GM19397 (cell line): ENCODE measurements around the gene CNOT3.

Experiments
- ATAC-seq: cut with Tn5 transposase; IDR thresholded peaks from one replicate; pipeline ENCODE4 v1.9.1; 2021; ENCODE audit warnings: mild to moderate bottlenecking, moderate library complexity; ENCODE audit not compliant: unreplicated experiment

The CNOT3 gene

DNA sequence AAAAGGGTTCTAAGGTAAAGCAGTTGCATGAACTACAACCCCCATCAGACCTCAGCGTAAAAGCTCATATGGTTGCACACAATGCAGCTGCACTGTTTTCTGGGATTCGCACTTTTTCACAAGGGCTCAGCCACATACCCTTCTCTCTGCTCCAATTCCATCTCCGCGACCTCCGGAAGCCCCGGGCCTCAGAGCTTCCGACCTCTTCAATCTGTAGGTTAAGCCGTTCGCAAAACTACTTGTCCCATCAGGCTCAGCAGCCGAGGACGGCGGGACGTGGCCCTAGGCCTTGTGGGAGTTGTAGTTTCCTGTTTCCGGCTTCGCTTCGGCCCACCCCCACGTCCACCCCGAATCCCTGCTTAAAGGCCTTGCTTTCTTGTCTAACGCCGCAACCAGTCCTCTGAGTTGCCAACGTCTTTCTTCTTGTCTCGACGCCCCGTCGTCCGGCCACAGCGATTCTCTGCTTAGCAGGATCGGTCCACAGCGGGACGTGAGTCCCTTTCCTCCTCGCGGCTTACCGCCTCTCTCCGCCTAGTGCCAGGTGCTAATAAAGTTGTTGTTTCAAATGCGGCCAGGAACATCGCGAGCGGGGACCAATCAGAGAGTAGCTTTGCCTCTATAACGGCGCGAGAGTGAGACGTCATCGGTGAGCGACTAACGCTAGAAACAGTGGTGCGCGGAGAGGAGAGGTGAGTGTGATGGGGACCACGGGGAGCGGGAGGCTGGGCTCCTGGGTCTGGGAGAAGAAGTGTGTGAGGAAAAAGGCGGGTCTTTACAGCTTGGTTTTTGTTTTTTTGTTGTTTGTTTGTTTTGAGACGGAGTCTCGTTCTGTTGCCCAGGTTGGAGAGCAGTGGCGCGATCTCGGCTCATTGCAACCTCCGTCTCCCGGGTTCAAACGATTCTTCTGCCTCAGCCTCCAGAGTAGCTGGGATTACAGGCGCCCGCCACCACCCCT, 22.2 kb upstream of the CNOT3 start, which contains the start of the genes PRPF31 and TFPT:
Gene PRPF31 (plus strand): TSS at position 646 of the 955 bp plus-strand sequence. CDS start 2,525 bp downstream, outside the sequence.
Gene TFPT (minus strand): TSS at position 549 of the 955 bp plus-strand sequence. CDS start 388 bp downstream, at position 161.
- peak; percentile 83 for ATAC-seq

DNA sequence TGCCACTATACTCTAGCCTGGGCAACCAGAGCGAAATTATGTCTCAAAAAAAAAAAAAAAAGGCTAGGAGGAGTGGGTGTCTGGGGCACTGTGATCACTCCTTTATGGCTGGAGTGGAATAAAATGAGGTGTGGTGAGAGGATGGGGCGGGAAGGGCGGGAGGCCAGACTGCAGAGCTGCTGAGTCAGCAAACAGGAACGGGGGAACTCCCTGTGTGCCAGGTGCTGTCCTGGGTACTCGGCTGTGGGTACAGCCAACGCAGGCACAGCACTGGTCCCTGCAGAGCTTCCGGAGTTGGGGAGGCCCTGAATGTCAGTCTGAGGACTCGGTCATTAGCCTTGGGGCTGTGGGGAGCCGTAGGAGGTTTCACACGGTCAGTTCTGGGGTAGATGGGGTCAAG, 16.3 kb upstream of the CNOT3 start:
- no peak for ATAC-seq

DNA sequence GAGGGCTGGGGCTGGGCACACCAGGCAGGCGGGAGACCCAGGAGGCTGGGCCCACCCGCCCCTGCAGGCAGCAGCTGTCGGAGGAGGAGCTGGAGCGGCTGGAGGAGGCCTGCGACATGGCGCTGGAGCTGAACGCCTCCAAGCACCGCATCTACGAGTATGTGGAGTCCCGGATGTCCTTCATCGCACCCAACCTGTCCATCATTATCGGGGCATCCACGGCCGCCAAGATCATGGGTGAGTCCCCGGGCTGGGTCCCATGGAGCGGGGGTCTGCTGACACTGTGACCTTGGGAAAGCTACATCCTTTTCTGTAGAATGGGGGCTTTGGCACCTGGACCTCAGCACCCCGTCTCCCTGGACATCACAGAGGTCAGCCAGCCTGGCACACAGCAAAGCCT, 13.9 kb upstream of the CNOT3 start:
- no peak for ATAC-seq

DNA sequence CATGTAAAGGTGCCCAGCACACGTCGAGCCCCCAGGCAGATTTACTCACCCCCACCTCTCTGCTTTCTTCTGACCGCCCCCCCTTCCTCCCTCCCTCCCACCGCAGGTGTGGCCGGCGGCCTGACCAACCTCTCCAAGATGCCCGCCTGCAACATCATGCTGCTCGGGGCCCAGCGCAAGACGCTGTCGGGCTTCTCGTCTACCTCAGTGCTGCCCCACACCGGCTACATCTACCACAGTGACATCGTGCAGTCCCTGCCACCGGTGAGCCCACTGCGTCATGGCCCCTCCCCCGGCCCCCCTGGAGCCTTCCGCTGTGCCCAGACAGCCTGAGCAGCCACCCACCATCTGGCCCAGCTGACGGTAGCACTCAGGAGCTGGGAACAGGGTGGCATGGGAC, 13.2 kb upstream of the CNOT3 start:
- ATAC-seq = no peak

DNA sequence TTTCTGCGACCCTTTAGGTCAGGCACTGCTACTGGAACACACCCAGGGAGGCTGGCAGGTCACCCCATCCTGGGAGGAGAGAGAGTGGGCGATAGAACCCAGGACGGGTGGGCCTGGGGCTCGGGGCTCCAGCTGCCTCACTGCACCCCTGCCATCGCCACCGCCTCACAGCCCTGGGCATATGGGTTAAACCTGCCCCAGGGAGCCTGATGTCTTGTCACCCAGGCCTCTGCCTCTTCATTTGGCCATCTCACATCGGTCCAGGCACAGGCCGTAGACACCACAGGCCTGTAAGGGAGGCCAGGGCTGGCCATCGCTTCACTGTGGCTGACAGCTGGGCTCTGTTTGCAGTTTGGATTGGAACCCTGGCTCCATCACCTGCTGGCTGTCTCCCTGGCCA, 11.8 kb upstream of the CNOT3 start:
- ATAC-seq = no peak

DNA sequence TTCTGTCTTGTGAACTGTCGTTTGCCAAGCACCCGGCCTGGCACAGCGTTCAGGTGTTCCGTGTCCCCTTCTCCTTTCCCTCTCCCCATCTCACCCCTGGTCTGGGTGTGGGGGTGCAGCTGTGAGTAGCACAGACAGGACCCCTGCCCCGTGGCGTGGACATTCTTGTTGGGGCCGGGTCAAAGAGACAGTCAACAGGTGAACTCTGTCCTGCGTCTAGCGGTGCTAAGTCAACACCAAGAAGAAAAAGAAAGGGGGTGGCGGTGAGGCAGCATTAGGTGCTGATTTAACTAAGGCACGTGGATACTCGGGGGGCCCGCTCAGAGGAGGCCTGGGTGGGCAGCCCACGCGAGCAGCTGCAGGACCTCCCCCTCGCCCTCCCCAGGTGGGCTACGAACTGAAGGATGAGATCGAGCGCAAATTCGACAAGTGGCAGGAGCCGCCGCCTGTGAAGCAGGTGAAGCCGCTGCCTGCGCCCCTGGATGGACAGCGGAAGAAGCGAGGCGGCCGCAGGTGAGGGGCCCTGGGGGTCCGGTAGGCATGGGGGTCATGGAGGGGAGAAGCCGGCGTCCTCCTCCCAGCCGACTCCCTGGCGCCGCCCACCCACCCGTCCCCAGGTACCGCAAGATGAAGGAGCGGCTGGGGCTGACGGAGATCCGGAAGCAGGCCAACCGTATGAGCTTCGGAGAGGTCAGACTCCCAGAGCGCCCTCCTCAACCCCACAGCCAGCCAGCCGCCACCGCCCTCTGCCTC, 9.7 kb upstream of the CNOT3 start:
- no peak for ATAC-seq

DNA sequence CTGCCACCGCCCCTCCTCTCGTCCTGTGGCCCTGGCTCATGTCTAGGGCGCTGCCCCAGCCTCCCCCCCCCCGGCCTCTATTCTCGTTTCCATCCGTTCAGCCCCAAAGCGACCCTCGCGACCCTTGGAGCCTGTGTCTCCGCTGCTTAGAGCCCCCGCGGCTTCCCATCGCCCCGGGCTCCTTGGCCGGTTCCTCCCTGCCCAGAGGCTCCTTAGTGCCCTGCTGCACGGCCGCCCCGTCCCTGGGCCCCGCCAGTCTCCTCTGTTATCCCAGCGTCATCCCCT, 9.2 kb upstream of the CNOT3 start:
- ATAC-seq = no peak

DNA sequence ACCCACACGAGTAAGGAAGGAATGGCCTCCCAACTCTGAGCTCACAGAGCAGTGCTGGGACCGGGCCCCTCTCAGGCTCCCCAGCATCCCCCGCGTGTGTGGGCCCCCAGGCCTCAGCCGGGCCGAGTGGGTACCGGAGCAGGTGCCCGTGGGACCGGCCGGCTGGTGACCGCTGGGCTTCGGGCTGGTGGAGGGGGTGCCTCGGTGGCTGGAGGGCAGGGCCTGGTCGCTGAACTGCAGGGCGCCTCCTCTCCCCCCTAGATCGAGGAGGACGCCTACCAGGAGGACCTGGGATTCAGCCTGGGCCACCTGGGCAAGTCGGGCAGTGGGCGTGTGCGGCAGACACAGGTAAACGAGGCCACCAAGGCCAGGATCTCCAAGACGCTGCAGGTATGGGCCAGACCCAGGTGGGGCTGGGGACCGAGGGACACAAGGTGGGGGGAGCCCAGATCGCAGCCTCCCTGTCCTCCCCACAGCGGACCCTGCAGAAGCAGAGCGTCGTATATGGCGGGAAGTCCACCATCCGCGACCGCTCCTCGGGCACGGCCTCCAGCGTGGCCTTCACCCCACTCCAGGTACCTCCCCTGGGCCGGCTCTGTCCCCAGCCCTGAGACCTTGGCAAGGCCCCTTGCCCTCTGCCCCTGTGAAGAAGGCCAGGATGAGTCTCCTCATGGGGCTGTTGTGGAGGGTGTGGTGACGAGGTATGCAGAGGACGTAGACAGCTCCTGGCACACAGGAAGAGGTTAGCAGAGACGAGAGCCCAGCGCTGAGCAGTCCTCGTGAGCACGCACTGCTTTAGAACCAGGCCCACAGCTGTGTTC, 8.6 kb upstream of the CNOT3 start:
- no peak for ATAC-seq

DNA sequence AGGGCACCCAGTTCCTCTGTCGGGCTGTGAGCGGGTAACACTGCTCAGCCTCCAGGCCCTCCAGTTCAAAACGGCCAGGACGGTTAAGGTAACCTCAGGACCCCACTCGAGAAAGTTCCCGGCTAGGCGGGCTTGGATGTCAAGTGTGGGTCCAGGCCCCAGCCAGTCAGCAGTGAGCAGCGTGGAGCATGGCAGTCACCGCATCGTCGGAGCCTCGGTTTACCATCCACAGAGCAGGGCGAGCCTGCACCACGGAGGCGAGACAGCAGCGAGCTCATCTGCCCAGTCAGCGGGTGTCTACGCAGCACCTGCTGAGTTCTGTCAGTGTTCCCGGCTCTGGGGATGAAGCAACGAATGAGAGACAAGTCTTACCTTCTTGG, 8.0 kb upstream of the CNOT3 start:
- ATAC-seq = no peak

DNA sequence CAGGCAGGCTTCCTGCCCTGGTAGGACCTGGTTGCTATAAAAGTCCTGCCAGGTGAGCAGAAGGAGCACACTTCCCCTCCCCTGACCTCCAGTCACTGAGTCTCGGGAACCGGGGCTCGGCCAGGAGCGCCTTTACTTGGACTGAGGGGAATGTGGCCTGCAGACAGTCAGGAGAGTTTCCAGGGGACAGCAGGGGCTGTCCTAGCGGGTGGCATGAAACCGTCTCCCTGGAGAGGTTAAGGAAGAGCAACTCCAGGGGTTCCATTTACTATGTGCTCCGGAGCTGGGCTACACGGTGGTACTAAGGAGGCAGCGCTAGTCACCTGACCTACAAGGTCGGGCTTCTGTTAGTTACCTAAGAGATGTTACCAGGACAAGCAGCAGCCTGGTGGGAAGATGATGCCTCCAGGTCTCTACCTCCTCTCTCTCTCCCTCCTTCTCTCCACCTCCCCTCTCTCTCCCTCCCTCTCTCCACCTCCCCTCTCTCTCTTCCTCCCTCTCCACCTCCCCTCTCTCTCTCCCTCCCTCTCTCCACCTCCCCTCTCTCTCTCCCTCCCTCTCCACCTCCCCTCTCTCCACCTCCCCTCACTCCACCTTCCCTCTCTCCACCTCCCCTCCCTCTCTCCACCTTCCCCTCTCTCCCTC, 4.1 kb upstream of the CNOT3 start:
- ATAC-seq = no peak

DNA sequence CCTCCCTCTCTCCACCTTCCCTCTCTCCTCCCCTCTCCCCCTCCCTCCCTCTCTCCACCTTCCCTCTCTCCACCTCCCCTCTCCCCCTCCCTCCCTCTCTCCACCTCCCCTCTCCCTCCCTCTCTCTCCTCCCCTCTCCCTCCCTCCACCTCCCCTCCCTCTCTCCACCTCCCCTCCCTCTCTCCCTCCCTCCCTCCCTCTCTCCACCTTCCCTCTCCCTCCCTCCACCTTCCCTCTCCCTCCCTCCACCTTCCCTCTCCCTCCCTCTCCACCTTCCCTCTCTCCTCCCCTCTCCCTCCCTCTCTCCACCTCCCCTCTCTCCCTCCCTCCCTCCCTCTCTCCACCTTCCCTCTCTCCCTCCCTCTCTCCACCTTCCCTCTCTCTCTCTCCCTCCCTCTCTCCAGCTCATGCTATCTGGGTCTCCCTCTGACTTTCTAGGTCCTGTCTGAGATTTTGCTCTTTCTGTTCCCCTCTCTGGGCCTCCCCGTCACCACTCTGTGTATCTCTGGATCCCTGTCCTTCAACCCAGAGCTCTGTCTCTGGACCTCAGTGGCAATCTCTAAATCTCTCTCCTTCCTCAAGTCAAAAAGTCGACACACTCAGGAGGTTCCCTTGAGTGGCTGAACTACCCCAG, 3.5 kb upstream of the CNOT3 start:
- ATAC-seq = no peak

DNA sequence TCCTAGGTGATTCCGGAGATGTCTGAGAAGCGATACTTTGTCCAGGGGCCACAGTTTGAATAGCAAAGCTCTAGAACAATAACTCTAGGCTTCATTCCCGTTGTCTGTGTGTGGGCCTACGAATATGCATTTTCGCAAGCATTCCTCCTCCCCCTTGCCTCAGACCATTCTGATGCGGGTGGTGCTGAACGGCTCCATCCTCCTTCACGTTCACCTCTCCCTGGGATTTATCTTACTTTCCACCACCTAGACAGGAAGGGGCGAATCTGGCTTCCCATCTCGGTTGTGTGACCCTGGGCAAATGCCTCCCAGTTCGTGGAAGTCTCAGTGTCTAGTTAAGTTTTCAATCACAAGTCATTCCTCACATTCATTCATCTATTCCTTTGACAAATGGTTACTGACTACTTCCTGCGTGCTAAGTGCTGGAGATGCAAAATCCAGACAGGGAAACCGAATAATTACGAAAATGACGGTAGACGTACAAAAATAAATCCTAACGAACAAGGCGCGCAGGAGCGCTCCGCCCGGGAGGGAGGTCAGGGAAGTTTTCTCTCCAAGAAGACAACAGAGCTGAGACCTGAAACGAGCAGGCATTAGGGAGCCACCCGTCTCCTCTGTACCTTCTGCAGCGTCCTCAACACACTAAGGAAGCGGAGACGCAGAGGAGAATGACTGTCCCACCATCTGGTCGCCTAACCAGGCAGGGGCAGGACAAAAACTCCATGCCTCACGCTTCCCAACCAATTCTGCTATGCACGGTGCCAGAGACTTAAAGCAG, 1.3 kb upstream of the CNOT3 start:
- no peak for ATAC-seq

DNA sequence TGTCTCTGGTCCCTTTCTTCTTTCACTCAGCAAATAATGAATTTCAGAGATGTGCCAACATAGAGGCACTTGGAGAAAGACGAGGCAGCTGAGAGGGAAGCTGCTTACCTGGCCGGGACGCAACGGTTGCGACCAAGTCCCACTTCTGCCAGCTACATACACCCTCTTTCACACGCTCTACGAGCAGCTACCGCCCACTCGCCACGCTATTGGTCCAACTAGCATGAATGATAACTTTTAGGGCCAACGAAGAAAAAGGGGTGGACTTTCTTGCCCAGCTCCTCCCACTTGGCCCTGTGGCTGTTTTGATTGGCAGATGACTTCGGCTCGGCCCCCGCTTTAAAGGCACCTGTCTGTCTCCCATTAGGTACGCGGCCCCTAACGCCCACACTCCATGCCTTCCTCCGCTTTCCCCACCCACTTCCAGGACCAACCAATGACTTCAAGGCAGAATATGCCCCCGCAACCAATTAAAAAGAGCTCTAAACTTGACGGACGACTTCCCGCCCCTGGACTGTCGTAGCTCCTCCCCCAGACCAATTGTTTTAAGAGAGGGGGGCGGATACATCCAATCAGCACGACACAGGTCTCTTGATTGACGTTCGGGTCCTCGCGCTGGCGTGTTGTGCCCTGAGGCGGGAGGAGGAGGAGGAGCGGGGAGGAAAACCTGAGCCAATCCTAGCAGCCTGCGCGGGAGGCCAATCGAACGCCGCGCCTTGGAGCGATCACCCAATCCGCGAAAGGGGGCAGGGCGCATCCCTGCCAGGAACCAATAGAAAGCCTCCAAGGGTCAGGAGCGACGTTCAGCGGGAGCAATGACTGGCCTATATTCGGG, 481 bp upstream of the CNOT3 start:
- ATAC-seq = peak; percentile 73

DNA sequence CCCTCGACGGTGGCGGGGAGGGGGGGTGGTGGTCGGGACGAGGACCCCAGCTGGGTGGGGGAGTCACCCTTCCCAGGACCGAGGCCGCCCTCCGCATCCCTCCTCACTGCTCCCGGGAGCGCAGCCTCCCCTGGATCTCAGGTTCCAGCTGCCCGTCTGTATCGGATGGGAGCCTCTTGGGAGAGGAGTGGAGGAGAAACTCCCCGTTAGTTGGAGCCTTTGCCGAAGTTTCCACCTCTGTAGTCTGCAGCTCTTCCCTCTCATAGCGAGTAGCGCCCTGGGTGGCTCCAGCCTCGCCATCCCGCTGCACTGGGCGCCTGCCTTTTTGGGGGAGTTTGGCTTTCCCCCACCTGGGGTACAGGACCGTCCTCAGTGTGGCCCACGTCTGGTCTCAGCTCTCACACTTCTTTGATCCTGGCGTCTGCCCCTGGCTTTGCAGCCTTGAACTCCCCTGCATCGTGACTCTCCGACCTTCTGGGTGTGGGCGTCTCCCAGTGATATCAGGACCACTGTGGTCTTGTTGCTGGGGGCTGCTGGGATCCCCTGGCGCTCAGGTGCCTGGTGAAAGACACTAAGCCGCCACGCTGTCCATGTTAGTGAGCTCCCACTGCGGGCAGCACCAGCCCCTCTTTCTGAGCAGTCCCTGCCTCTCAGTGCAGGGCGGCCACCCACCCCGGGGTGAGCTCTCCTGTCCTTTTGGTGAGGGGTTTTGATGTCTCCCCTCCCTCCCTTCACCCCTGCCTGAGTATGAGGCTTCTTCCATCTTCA, 1.1 kb downstream of the CNOT3 start:
- ATAC-seq = no peak

DNA sequence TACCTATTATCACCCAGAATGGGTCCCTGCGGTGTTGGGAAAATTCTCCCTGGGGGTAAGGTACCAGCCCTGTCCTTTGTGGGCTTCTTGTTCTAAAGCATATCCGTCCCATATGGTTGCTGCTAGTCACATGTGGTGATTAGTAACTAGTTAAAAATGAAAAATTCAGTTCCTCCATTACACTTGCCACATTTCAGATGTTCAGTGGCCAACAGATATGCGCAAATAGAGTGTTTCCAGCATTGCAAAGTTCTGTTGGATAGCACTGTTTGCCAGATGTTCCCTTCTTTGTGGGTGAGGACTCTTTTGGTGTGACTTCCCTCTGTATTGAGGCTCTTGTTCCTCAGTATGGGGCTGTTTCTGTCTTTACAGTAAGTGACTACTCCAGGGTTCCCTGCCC, 3.8 kb downstream of the CNOT3 start:
- ATAC-seq = no peak

DNA sequence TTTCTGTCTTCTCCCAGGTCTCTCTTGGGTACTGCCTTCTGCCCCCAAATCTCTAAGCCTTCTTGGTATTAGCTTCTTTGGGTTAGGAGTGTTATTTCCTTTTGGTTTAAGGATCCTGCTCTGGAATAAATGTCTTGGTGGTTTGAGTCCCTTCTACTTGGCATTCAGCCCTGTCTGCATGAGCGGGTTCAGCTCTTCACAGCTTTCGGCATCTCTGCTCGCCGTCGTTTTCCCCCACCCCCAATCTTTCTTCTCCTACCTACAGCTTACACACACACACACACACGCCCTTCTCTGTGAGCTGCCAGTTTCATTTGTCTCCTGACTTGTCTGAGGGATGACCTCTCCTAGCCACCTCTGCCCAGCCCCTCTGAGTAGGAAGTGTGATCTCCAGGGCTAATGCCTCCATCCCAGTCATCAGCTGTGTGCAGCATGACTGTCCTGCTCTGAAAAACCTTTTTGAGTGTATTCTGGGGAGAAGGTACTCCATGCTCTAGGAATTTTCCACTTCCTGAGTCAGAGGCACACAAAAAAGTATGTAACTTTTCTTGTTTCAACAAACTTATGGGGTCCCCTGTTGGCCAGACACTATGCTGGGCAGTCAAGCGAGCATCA, 4.7 kb downstream of the CNOT3 start:
- no peak for ATAC-seq

DNA sequence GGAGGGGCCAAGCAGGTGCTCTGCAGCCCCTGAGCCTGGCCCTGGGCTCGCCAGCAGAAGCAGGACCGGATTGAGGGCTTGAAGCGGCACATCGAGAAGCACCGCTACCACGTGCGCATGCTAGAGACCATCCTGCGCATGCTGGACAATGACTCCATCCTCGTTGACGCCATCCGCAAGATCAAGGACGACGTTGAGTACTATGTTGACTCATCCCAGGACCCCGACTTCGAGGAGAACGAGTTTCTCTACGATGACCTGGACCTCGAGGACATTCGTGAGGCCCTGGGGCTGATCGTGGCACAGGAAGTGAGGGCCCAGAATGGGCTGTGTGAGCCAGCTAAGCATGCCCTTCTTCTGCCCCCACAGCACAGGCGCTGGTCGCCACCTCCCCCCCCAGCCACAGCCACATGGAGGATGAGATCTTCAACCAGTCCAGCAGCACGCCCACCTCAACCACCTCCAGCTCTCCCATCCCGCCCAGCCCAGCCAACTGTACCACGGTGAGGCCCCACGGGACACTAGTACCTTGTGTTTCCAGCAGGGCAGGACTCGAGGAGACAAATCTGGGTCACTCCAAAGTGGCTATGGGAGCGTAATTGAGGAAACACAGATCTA, 8.1 kb downstream of the CNOT3 start:
- no peak for ATAC-seq
